Effector CD8-positive, alpha-beta T cell (primary cell): ENCODE data around the gene AGRN.
"Not testable (repeated sequence)": the region's sequence is repeated elsewhere in the genome, so short reads cannot be mapped to it uniquely, and the experiment has no call there.

Source experiments
- DNase-seq: peaks from one replicate; lab custom pipeline; 2025; lab: John Stamatoyannopoulos, UW
- total RNA-seq, 4 experiments: gene quantifications; one replicate each; lab custom pipeline; 2026; lab: John Stamatoyannopoulos, UW

The AGRN gene
- 15.6 to 40.4 (median 26.7) reads per million in 4 experiments for total RNA-seq

GRCh38 chr1:1020000-1020404 lies at the start of gene AGRN:
Gene AGRN, plus strand, starts transcription at chr1:1020120. Its CDS starts 53 bp downstream, at chr1:1020173.
- DNase-seq: no peak

DNA sequence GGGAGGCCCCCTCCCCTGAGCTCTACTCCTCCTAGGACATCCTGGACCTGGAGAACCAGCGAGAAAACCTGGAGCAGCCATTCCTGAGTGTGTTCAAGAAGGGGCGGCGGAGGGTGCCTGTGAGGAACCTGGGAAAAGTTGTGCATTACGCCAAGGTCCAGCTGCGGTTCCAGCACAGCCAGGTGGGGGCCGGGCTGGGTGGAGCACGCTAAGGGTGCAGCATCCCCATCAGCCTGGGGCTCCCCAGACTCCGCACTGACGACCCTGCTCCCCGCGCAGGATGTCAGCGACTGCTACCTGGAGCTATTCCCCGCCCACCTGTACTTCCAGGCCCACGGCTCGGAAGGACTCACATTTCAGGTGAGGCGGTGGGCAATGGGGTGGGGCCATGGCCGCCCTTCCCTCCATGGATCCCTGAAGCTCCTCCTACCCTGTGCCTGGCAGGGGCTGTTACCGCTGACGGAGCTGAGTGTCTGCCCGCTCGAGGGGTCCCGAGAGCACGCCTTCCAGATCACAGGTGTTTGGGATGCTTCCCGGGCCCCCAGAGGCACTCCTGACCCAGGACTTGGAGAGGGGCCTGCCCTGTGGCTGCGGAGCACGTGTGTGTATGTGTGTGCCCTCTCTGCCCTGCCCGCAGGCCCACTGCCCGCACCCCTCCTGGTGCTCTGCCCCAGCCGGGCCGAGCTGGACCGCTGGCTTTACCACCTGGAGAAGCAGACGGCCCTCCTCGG lies 49.5 kb upstream of the AGRN start:
- DNase-seq: no peak

DNA sequence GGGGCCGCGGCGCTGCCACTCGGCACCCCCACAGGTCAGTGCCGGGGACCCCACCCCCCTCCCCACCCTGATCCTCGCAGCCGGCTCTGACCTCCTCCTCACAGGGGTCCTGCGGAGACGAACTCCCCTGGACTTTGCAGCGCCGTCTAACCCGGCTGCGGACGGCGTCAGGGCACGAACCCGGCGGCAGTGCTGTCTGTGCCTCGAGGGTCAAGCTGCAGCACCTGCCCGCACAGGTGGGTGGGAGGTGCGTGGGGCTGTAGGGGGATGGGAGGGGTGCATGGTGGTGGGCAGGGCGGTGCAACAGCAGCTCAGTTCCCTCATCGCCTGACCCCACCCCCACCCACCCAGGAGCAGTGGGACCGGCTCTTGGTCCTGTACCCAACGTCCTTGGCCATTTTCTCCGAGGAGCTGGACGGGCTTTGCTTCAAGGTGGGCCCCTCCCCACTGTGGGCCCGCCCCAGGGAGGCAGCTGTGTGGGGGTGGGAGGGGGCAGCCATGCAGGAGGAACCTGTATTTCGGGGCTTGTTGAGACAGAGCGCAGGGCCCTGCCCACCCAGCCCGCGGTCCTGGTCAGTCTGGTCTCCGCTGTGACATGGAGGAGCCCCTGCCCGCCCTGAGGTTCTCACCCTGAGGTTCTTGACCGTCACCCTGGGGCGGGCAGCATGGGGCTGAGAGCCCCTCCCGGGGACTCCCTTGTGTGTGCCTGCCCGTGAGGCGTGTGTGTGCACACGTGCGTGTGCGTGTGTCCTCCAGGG lies 48.8 kb upstream of the AGRN start:
- no peak for DNase-seq

DNA sequence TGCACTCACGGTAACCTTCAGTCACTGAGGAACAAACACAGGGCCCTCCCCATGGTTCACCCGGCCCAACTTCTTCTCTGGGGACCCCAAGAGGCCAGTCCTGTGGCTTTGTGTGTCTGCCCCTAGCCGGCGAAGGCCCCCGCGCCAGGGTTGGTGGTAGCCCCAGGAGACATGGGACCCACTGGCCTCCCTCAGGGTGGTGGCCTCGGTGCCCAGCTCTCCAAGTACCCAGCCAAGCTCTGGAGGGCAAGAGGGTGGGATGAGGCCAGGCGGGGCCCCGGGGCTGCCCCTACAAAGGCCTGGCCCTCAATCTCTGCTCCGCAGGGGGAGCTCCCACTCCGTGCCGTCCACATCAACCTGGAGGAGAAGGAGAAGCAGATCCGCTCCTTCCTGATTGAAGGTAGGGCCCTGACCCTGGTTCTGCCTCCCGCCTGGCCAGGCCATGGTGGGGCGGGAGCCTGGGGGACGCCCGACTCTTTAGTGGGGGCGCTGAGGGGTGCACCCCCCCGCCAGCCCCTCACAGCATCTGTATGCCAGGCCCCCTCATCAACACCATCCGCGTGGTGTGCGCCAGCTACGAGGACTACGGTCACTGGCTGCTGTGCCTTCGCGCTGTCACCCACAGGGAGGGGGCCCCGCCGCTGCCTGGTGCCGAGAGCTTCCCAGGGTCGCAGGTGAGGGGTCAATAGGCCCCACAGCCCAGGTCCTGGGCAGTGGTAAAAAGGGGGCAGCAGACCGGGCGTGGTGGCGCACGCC lies 48.0 kb upstream of the AGRN start:
- DNase-seq: no peak

DNA sequence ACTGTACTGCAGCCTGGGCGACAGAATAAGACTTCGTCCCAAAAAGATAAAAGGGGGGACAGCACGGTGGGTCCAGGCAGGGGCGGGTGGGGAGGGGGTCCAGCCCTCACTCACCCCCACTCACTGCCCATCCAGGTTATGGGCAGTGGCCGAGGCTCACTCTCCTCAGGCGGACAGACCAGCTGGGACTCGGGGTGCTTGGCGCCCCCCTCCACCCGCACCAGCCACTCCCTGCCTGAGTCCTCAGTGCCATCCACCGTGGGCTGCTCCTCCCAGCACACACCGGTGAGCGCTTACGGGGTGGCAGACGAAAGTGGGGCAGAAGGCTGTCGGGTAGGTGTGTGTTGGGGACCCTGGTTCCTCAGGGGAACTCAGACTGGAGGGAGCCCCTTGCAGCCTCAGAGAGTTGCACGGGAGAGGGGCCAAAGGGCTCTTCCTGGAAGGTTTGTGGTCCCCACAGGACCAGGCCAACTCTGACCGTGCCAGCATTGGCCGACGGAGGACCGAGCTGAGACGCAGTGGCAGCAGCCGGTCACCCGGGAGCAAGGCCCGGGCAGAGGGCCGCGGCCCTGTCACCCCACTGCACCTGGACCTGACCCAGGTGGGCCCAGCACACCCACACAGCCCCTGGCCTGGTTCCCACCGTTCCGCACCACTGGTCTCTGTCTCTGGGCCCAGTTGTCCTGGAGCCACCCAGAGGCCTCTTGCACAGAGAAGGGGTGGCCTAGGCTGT lies 47.0 kb upstream of the AGRN start:
- DNase-seq: no peak

- DNase-seq: no peak
These were observed 46.2 kb upstream of the AGRN start for GRCh38 chr1:973459-974292.

- no peak for DNase-seq
These were observed 45.7 kb upstream of the AGRN start for GRCh38 chr1:974293-974640.

GRCh38 chr1:974687-975328 lies 45.1 kb upstream of the AGRN start:
- no peak for DNase-seq

GRCh38 chr1:975365-975764 lies 44.6 kb upstream of the AGRN start:
- DNase-seq: no peak

DNA sequence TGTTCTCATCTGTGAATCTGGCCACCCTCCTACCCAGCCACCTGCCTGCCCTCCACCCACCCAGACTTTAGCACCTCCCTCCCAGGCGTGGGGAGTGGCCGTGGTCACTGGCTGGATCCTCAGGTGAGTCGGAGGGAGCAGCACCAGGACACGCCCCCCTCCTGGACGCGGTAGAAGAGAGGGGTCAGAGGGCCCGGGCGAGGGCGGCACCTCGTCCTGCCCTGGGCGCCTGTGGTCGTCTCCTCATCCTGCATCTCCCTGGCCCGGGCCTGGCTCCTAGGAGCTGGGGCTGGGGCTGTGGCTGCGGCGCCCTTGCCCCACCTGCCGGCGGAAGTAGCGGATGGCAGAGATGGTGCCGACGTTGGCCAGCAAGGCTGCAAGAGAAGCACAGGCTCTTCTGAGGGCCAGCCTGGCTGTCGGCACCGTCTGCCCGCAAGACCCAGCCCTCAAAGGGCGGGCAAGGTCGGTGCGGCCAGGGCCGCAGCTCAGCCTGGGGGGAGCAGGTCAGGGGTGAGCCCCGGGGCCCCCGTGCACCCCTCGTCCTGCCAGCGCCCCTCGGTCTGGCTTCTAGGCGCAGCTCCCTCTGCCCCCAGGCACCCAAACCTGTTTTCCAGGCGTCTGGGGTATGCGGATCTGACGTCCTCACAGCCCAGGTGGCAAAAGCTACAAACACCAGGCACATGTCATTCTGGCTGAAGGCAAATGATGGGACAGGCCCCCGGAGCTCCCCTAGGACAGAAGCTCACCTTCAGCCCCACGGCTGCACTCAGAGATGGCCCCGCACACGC lies 43.8 kb upstream of the AGRN start:
- DNase-seq: peak; percentile 37

DNA sequence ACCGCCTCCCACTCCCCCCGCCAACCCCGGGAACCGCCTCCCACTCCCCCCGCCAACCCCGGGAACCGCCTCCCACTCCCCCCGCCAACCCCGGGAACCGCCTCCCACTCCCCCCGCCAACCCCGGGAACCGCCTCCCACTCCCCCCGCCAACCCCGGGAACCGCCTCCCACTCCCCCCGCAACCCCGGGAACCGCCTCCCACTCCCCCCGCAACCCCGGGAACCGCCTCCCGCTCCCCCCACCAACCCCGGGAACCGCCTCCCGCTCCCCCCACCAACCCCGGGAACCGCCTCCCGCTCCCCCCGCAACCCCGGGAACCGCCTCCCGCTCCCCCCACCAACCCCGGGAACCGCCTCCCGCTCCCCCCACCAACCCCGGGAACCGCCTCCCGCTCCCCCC lies 43.1 kb upstream of the AGRN start:
- DNase-seq: not testable (repeated sequence)

DNA sequence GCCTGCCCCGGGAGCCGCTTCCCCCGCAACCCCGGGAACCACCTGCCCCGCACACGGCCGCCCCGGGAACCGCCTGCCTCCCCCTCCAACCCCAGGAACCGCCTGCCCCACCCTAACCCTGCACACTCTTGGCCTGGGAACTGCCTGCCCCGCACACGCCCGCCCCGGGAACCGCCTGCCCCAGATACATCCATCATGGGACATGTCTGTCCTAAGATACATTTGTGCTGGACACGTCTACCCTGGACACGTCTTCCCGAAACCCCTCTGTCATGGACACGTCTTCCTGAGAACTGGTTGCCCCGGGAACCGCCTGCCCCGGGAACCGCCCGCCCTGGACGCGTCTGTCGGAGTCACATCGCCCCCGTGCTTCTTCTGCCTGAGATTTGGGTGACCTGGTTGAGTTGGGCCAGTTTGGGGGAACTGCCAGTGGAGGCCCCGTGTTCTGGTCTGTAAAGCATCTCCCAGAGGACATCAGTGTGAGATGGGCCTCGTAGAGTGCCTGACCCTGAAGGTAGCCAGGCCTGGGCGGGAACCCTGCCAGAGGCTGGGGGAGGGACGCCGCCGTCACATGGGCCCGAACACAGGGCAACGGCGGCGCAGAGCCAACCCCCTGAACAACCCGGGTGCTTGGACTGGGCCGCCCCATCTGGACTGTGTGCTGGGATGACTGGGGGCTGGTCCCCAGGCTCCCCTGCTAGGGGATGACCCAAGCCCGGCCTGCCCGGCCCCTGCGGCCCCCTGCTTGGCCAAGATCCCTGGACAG lies 41.7 kb upstream of the AGRN start:
- DNase-seq: no peak

DNA sequence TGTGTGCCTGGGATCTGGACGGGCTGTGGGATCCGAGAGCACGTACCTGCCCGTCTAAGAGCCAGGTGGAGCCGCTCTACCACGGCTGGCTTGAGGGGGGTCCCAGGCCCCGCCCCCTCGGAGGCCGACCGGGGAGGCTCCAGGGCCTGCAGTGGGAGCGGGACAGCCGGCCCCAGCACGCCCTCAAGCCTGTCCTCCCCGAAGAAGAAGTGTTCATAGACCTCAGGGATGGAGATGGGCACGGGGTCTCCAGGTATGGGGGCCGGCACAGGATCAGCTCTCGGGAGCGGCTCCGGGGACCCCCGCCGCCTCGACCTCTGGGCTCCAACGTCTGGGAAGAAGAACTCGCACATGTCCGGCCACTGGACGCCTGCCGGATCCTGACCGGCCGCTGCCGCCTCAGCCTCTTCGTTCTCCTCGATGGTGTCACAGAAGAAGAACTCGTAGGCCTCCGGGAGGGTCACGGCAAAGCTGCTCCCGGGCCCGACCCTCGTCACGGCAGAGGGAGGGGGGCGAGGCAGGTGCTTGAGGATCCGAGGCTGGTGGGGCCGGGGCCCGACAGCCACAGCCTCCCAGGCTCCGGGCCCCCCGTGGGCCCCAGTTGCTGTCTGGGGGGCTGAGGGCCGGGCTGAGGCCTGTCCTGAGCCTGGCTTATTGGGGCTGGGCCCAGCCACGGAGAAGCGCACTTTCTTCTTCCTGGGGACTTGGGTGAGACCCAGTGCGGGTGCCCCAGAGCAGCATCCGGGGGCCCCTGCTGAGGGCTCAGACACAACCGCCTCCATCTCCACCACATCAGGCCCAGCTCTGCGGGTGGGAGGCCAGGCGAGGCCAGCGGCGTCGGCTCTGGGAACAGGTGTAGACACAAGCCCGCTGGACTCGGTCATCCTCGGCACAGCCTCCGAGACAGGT lies 40.8 kb upstream of the AGRN start:
- no peak for DNase-seq

- no peak for DNase-seq
These were observed 40.2 kb upstream of the AGRN start for GRCh38 chr1:979744-980072.

DNA sequence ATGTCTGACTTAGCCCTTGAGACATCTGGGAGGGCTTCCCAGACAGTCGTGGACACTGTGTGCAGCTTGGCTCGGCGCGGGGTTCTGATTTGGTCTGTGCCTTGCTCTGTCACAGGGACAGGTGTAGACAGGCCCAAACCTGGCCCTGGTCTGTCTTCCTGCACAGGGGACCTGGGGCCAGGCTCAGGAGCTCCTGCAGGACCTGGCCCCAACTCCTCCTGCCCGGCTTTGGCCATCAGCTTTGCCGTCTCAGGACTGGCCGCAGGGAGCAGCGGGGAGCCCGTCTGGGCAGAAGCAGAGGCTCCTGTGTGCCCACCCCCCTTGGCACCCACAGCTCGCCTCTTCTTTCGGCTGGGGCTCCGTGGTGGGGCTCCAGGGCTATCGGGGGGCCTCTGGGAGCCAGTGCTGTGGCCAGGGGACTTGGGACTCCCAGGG lies 39.8 kb upstream of the AGRN start:
- no peak for DNase-seq

DNA sequence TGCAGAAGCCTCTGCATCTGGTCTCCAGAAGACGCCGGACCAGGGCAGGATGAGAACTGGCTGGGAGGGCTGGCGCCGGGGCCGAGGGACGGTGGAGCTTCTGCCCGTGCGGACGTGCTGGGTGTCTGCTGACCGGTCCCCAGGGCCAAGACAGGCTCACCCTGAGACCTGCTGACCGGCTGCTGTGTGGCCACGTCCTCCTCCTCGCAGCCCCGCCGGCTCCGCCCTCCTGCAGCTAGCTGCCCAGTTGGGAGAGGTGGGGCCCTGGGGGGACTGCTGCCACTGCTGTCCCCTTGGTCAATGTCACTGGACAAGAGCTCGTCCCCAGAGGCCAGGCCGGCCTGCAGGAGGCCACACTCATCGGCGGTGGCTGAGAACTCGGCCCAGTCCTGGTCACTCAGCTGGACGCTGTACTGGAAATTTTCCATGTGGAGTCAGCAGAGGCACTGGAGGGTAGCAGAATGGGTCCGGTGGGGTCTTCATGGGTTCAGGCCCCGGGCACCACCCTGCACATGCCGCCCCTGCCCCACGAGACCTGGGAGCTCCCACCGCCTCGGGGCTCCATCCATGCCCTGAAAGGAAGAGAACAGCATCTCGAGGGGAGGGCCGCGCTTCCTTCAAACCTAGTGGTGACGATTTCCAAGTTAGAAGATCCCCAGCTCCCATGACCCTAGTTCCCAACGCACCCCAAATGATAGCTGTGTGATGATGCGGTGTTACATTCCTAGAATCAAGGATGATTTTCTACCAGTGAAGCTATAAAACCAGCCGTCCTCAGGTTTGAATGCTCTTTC lies 39.1 kb upstream of the AGRN start:
- no peak for DNase-seq

GRCh38 chr1:981491-981954 lies 38.4 kb upstream of the AGRN start:
- DNase-seq: no peak
